ENCODE measurements around the gene LINS1. TPM values are rescaled to one million over a fixed set of nuclear protein-coding genes. Genes with fewer than 3 reads are reported as not detected.

Gene LINS1
- total RNA-seq, 4 donors from 2014 or later = 32.9 to 63.0 (median 53.3) TPM

DNA sequence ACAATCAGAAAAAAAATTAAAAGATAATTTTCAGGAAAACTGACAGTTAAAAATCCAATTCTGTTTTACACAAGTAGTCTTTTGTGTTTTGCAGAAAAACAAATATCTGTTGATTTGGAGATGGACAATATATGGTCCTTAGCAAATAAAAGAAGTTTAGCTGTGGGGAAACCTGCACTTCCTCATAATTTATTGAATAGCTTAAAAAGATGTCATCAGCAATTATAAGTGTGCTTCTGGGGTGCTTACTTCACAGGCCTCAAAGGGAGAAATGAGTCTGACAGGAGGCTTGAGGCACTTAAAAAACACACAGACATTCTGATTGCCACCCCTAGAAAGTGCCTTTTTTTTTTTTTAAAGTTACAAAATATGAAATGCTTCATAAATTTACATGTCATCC, 41.7 kb downstream of the LINS1 start:
- no peak overlapping the region for H3K4me3 ChIP-seq (replicated peaks in 1 of 3)
- no peaks in the 10 kb centered on the region for H3K36me3 ChIP-seq
- no peak for DNase-seq
- intact Hi-C loops (cut with DNase I) = loop anchor here (10.0 kb wide), 1 partner anchor 216 kb away; the partner anchor contains the start of gene ADAMTS17
- TF ChIP-seq, protein P1, sequence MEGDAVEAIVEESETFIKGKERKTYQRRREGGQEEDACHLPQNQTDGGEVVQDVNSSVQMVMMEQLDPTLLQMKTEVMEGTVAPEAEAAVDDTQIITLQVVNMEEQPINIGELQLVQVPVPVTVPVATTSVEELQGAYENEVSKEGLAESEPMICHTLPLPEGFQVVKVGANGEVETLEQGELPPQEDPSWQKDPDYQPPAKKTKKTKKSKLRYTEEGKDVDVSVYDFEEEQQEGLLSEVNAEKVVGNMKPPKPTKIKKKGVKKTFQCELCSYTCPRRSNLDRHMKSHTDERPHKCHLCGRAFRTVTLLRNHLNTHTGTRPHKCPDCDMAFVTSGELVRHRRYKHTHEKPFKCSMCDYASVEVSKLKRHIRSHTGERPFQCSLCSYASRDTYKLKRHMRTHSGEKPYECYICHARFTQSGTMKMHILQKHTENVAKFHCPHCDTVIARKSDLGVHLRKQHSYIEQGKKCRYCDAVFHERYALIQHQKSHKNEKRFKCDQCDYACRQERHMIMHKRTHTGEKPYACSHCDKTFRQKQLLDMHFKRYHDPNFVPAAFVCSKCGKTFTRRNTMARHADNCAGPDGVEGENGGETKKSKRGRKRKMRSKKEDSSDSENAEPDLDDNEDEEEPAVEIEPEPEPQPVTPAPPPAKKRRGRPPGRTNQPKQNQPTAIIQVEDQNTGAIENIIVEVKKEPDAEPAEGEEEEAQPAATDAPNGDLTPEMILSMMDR (IDR thresholded peaks at IDR 0.05) = no peak
- TF ChIP-seq POLR2A (IDR thresholded peaks at IDR 0.05) = no peak
- H3K9me3 ChIP-seq = no peaks in the 10 kb centered on the region
- no peaks in the 10 kb centered on the region for H3K4me1 ChIP-seq
- no peak overlapping the region for H3K27ac ChIP-seq
- no peaks in the 10 kb centered on the region for H3K27me3 ChIP-seq

DNA sequence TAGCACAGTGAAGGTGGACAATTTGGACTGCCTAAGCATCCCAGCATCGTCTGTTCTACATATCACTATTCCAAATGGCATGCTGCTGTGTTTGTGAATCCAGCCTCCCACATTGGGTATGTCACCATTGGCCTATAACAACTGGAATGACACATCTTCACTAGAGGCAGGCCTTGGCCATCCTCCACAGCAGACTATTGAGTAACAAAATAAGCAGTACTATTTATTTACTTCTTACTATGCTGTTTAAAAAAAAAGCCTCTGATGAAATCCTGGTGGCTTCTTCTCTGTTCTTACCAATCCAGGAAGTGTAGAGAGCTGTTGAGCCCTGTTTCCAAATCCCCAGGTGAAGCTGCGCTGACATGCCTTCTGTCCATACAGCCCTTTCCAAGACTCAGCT, 42.7 kb downstream of the LINS1 start:
- no peak for DNase-seq
- Histone ChIP-seq H3K9me3 (no peaks in the 10 kb centered on the region), H3K27me3 (no peaks in the 10 kb centered on the region), H3K36me3 (no peaks in the 10 kb centered on the region), H3K27ac (no peak overlapping the region), H3K4me1 (no peaks in the 10 kb centered on the region), H3K4me3 (replicated peaks in 1 of 3) (no peak overlapping the region)
- TF ChIP-seq, protein P1 (IDR thresholded peaks at IDR 0.05) = no peak
- no peak for TF ChIP-seq POLR2A (IDR thresholded peaks at IDR 0.05)
- 88 to 89% methylated on average over 2 of the region's 2 CpGs for WGBS, 2 donors
- intact Hi-C loops (cut with DNase I) = no loop called here

DNA sequence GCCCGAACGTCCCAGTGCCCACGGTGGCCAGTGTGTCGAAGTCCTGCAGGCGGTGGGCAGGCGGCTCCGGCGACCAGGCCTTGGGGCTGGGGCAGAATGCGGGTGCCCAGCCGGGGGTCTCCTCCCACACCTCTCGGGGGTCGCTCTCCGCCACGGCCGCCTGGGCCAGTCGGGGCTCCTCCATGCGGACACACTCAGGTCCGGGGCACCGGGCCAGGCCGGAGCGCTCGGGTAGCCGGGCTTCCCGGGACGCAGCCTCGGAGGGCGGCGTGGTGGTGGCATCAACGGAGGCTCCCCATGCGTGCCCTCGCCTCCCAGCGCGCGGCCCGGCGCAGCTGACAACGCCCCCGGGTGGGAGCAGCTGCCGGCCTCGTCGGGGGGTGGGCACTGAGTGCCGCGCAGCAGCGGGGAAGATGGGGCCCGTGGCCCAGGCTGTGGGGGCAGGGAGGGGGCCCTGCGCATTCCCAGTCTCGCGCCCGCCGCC, 43.2 kb downstream of the LINS1 start:
- Histone ChIP-seq H3K36me3 (no peaks in the 10 kb centered on the region), H3K27ac (no peak overlapping the region), H3K4me1 (no peaks in the 10 kb centered on the region), H3K4me3 (replicated peaks in 1 of 3) (no peak overlapping the region), H3K9me3 (no peaks in the 10 kb centered on the region), H3K27me3 (no peaks in the 10 kb centered on the region)
- no peak for DNase-seq
- 95 to 98% methylated on average over 13 to 19 of the region's 50 CpGs for WGBS, 2 donors
- TF ChIP-seq, protein P1 (IDR thresholded peaks at IDR 0.05) = no peak
- no peak for TF ChIP-seq POLR2A (IDR thresholded peaks at IDR 0.05)
- intact Hi-C loops (cut with DNase I) = no loop called here

DNA sequence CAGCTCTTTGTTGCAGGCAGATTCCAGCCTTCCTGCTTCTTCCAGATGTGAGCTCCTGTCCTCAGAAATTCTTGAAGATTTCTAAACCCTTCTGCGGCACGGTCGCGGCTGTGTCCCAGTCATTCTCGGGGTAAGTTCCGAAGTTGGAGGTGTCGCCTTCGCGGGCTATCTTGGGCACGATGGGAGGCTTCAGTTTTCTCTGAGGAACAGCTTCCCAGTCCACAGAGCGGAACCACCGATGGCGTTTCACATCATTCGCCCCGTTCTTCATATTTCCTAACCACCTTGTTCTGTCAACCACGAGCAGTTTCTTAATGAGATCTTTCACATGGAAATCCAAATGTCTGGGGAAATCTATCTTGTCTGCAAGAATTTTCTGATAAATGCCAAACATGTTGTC, 48.5 kb downstream of the LINS1 start:
- no peak overlapping the region for H3K4me3 ChIP-seq (replicated peaks in 1 of 3)
- TF ChIP-seq POLR2A (IDR thresholded peaks at IDR 0.05) = no peak
- TF ChIP-seq, protein P1 (IDR thresholded peaks at IDR 0.05) = no peak
- H3K27ac ChIP-seq = no peak overlapping the region
- WGBS, 2 donors = 93 to 96% methylated on average over 16 of the region's 16 CpGs
- no peaks in the 10 kb centered on the region for H3K4me1 ChIP-seq
- H3K27me3 ChIP-seq = no peaks in the 10 kb centered on the region
- H3K9me3 ChIP-seq = no peaks in the 10 kb centered on the region
- no peaks in the 10 kb centered on the region for H3K36me3 ChIP-seq
- intact Hi-C loops (cut with DNase I) = no loop called here
- DNase-seq = no peak

DNA sequence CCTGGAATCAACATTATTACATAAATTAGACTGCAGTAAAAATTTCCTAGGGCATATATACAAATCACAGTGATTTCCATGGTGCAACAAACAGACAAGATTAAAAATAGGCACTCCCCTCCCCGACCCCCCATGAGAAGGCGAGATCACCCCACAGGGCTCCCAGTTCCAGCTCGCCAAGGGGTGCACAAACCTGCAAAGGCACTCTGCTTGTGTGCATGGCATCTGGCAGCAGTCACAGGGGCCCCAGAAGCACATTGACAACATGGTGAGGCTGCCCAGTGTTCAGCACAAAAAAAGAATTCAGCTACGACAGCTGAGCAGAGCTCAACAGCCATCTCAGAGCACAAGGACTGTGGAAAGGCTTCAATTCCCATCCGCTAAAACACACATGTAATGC, 54.0 kb downstream of the LINS1 start:
- 86 to 91% methylated on average over 5 of the region's 5 CpGs for WGBS, 2 donors
- intact Hi-C loops (cut with DNase I) = no loop called here
- Histone ChIP-seq H3K9me3 (no peaks in the 10 kb centered on the region), H3K4me1 (no peaks in the 10 kb centered on the region), H3K36me3 (no peaks in the 10 kb centered on the region), H3K4me3 (replicated peaks in 1 of 3) (no peak overlapping the region), H3K27me3 (no peaks in the 10 kb centered on the region), H3K27ac (no peak overlapping the region)
- TF ChIP-seq, protein P1 (IDR thresholded peaks at IDR 0.05) = no peak
- TF ChIP-seq POLR2A (IDR thresholded peaks at IDR 0.05) = no peak
- no peak for DNase-seq
